GM19043 (cell line): ENCODE data around the gene ORC3.
A peak's percentile ranks its signal among the peaks of the same experiment; 100 is the strongest.

Experiments used
- ATAC-seq: cut with Tn5 transposase; IDR thresholded peaks from one replicate; pipeline ENCODE4 v1.9.1; 2021; ENCODE audit warnings: low read depth; ENCODE audit not compliant: unreplicated experiment

ORC3 gene

DNA sequence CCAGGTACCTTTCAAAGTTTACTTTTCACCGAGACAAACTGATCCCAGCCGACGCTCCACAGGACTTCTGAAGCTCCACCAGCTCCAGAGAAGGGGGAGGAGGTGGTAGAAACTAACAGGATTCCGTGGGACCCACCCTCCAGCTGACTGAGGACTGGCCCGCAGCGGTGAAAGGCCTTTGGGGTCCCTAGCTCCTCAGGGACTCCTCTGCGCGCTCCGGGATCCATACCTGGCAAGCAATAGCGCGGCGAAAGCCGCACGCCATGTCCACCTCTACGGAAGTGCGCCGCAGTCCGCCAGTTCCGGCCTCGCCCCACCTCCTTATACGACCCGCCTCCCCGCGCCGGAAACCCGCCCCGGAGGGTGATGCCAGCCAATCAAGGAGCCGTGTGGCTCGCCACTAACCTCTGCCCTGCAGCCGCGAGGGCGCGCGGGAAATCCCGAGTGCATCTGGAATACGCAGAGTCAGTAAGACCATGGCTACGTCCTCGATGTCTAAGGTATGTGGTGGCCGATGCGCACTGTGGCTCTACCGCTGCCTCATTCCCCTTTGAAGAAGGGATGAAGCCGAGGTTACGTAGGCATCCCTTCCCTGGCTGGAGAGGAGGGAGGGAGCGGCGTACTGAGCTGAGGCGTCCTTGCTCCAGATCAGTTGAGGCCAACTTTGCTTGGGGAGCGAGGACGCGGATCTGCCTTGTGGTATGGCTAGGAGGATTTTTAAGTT lies at the start of gene ORC3, which contains the start of gene RARS2:
Gene ORC3 (plus strand): TSS at position 443 of the 724 bp plus-strand sequence. CDS start 34 bp downstream, at position 477.
Gene RARS2 (minus strand): TSS at position 295 of the 724 bp plus-strand sequence. CDS start 30 bp downstream, at position 265.
- ATAC-seq, result peak; percentile 100

DNA sequence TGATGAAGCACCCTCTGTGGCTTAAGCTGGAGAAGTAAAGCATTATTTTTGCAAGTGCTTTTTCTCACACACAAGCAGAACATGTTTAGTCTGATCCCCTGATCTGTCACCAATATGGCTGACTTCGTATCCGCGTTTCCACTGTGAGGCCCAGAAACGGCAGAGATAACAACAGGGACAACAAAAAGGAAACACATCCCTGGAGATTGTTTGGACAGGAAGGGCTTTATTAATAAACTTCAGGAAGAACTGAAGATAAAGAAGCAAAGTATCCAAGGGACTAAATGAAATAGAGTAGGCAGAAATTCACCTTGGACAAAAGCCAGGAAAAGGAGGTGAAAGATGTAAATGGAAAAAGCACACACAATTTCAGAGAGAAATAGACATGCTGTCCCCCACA lies 49.4 kb upstream of the ORC3 start:
- ATAC-seq, result no peak

DNA sequence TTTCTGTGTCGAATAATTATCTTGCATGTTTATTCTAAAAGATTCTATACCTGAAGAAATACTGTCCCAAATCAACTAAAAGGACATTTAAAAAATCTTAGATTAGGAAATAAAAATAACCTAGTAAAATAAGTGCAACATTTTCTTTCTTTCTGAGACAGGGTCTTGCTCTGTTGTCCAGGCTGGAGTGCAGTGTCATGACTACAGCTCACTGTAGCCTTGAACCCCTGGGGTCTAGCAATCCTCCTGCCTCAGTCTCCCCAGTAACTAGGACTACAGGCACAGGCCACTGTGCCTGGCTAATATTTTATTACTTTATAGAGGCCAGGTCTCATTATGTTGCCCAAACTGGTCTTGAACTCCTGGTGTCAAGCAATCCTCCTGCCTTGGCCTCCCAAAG lies 48.9 kb upstream of the ORC3 start:
- no peak for ATAC-seq

DNA sequence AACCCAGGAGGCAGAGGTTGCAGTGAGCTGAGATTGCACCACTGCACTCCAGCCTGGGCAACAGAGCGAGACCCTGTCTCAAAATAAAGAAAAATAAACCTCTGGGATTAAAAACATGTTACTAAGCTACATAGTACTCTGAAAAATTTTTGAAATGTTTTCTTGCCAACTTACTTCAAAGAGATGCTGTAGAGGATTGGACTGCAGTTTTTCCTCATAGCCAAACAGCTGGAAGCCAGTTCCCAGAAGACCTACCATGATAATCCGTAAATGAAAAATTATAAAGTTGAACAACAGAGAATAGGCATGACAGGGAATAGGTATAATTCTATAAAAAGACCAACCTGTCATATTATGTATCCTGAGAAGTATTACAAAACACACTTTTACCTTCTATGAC lies 48.2 kb upstream of the ORC3 start:
- no peak for ATAC-seq

DNA sequence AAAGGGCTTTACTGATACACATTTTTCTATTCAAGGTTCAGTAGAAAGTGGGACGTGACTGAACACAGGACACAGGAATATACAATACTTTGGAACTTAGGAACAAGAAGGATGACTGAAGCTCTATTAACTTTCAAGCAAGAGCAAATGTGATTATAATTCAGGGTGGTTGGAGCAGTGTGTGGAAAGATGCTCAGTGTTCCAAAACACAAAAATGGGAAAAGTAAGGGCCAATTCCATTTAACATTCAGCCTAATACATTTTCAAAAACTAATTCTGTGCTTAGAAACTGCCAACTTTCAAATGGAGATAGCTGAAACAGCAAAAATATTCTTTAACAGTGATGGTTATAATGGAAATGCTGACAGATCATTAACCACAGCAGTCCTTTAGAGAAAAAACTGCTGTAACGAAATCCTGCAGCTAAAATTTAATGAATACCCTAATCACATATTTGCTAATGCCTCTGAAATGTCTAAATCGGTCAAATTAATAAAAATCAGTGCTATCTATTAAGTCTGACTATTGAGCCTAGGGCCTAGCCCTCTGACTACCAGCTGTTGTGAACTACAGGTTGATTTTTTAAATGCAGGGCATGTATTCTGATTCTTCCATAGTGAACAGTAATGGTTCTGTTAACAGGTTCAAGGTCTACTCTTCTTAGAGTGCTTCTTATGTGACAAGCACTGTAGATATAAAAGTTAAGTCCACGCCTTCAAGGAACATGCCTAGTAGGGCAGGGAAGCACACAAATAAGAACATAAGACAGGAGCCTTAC lies 46.0 kb upstream of the ORC3 start:
- ATAC-seq, result no peak

DNA sequence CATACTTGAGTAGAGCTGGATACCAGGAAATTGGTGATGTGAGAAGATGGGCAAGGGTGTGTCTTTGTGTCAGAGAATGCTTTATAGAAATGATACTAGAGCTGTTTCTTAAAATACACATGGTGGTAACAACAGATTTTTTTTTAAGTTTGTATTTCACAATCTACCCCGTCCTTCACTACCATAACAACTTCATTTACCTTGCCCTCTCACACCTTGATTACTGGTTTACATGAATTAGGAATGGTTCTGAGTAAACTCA lies 45.5 kb upstream of the ORC3 start:
- ATAC-seq, result no peak

DNA sequence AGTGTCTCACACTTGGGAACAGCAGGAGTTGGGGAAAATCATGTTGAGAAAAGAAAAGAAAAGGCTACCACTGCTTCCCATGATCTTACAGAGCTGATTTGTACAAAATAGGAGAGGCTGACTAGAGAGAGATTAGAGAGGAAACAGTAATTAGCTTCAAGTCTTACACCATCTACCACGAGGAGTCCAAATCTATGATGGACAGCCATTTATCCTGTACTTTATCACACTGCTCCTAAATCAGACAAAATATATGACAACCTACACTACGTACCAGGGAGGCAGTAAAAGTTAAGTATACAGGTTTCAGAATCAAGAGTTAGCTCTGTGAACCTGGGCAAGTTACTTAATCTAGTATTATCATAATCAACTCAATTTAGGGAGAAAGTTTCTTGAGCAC lies 38.1 kb upstream of the ORC3 start:
- ATAC-seq, result no peak

DNA sequence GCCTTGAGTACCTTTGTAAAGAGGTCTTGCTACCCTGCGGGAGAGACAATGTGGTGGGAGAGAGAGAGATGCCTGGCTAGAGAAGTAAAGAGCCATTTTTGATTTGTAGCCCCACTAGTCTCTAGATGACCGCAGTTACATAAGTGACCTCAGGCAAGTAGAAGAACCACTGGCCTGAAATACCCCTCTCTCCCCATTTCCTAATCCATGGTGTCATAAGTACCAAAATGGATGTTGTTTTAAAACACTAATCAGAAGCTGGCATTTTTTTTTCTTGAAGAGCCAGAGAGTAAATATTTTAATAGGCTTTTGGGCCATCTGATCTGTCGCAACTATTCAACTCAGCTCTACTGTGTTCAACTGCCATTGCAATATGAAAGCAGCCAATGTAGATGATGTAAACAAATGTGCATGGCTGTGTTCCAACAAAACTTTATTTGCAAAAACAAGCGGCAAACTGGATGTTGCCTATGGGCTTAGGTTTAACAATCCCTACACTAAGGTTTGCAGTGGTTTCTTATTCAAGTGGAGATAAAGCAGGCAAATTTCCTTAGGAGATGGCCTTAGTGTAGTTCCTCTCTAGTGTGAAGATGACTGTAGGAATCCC lies 36.7 kb upstream of the ORC3 start:
- no peak for ATAC-seq

DNA sequence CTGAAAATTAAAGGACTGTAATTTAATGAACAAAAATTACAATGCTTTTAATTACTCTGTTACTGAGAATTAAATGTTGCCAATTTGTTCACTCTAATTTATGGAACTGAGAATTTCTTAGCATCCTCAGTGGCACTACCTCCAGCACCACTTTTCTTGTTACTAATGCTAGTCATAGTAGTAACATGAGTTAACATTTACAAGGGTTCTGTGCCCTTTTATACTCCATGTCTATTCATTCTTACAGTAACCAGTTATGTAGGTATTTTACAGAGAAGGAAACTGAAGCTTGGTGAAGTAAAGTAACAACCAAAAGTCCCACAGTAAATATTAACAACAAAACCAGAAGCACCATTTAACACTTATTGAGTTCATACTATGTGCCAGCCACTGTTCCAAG lies 34.4 kb upstream of the ORC3 start:
- no peak for ATAC-seq

DNA sequence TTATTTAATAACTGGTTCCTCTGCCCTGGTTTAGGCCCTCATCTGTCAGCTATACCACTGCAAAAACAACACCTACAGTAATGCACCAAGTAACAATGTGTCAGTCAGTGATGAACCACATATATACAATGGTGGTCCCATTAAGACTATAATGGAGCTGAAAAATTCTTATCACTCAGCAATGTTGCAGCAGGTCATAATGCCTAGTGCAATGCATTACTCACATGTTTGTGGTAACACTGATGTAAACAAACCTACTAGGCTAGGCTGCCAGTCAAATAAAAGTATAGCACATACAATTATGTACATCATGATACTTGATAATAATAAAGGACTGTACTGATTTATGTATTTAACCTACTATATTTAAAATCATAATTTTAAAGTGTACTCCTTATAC lies 31.5 kb upstream of the ORC3 start:
- ATAC-seq, result no peak

DNA sequence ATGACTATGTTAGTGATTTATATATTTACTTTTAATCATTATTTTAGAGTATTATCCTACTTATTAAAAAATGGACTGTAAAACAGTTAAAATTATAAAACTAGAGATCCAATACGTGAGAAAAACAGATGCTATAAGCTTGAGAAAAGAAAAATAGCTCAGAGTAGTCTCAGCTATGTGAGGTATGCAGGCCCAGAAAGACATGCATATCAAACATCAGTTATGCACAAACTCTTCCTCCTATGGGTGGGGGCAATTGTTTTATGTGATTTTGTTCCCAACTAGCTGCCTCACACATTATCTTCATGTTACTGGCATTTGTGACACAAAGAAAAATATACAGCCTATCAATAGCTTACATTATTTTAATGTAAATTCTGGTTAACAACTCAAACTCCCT lies 28.9 kb upstream of the ORC3 start:
- no peak for ATAC-seq

DNA sequence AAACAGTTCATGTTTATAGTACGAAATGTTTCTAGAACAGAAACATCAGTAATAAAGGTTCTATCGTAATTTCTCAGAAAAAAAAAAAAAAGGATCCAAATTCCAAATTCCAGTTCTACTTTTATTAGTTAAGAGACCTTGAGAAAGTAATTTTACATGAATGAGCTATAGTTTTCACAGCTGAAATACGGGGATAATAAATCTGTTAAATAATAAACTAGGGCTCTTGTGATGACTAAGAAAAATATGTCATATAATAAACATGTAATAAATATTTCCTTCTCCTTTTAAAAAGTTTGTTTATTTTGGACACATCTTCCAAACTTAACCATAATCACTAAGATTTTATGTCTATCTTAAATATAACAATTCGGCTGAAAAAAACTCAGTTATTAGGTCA lies 17.9 kb upstream of the ORC3 start:
- no peak for ATAC-seq

DNA sequence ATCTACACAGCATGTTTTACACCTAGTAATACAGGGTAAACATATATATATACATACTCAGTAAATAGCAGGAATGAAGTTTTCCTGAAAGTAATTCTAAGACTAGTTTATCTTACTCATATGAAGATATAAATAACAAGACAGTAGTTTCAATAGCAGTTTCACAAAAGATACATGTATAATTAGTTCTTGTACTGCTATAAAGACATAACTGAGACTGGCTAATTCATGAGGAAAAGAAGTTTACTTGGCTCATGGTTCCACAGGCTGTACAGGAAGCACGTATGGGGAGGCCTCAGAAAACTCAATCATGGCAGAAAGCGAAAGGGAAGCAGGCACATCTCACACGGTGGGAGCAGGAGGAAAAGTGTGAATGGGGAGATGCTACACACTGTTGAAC lies 17.1 kb upstream of the ORC3 start:
- ATAC-seq, result no peak

DNA sequence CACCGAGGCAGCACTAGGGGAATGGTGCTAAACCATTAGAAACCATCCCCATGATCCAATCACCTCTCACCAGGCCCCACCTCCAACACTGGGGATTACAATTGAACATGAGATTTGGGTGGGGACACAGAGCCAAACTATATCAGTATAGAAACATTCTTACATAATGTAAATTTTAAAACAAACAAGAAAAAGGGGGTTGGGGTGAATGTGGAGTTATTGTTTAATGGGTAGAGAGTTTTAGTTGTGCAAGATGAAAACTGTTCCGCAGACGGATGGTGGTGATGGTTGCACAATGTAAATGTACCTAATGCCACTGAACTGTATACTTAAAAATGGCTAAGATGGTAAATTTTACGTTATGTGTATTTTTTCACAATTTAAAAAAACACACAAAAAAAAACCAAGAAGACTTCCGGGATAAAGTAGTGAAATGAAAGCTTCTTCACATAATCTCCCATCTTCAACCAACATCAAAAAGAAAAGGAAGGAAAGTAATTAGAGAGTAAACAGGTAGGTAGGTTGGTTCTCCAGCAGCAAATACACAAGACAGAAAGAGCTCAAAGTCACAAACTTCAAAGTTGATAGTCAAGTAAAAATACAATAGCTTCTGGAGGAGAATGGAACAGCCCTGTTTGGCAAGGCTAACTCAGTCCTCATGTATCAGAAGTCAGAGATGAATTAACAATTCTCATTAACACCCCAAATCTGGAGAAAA lies 16.5 kb upstream of the ORC3 start:
- no peak for ATAC-seq

DNA sequence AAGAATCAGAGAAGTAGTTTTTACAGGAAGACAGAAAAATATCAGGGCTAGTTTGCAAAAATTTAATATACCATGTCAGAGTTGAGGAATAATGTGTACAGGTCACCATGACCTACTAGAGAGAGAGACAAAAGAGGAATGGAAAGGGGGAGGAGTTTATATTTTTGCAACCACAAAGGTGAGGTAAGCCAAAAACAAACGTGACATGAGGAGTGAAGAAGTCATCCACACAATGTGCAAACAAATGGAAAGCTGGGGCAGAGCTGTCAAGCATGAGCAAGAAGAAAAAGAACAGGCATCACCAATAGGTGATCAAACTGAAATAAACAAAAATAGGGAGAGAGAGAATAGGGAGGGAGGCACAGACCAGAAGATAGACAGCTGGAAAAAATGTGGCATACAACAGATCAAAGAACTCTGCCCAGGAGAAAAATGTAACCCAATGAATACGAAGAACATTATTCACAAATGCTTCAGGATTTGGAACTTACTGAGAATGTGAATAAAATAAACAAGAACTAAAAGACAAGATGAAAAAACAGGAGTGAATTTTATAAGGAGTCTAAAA lies 15.6 kb upstream of the ORC3 start:
- no peak for ATAC-seq

DNA sequence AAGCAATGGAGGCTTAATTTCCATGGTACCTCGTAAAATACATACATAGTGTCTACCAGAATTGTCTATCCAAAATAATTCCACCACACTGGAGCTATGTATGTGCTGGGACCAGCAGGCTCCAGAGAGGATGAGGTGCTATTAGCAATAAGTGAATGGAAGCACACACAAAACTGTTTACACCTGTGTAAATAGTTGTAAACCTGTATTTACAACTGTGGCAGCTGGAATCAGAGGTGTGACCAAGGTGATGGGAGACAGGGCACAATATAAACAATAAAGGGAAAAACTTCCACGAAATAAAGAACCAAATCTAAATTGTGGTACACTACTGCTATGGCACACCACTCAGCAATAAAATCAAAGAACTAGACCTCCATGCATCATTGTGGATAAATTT lies 14.5 kb upstream of the ORC3 start:
- ATAC-seq, result no peak

DNA sequence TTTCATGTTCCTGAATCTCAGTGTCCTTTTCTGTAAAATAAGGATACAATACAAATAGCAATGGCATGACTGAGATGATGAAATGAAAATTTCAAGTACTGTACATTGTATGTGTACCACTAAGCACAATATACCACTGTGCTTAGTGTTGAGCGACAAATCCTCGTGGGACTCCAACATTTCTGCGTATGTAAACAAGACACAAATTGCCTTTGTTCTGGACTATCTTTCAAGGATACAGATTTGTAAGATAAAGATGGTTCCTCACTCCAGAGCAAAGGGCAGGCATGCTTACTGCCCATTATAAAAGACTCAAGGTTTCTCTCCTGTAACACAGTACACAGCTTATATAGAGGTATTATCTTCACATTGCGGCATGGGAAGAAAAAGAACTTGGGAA lies 6.1 kb upstream of the ORC3 start:
- no peak for ATAC-seq

DNA sequence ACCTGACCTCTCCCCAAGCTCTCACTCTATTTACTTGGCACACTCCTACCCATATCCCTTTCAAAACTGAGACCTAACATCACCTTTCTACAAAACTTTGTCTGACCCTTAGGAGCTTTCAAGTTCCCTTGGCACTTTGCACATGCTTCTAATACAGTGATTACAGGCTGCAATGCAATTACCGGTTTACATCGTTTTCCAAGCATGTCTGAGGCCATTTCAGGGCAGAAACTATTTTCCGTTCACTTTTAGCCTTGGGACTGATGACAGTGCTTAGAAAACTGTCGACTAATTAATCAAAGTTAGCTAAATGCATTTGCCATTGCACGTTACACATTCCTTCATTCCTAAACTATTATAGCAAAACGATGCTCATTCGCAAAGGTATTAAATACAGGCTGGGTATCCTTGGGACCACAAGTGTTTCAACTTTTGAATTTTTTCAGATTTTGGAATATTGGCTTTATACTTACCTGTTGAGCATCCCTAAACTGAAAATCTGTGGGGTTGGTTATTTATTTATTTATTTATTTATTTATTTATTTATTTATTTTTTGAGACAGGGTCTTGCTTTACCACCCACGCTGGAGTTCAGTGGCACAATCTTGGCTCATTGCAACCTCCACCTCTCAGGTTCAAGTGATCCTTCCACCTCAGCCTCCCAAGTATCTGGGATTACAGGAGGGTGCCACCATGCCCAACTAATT lies 3.4 kb upstream of the ORC3 start:
- ATAC-seq, result no peak

DNA sequence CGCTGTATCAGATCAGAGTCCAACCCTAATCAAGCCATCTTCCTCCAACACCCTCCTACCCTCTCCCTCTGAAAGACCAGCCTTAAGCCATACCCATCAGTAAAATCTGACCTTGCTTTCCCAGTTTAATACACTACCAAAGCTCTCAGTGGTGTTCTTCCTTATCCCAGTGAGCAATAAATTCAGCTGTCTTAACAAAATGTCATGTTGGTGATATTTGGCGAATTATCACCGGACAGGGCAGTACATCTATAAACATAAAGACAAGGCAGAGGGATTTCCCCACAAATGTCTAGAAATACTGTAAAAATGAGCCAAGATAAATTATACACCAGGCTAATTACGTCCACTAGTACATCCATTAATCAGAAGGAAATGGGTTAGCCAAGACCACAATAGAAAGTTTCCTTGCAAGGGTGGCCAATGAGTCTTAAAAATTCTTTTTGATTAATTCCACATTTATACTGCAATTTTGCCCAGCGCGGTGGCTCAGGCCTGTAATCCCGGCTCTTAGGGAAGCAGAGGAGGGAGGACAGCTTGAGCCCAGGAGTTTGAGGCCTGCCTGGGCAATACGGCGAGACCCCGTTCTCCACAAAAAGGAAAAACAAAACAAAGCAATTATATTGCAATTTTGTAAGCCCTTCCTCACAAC lies 1.1 kb upstream of the ORC3 start:
- no peak for ATAC-seq

DNA sequence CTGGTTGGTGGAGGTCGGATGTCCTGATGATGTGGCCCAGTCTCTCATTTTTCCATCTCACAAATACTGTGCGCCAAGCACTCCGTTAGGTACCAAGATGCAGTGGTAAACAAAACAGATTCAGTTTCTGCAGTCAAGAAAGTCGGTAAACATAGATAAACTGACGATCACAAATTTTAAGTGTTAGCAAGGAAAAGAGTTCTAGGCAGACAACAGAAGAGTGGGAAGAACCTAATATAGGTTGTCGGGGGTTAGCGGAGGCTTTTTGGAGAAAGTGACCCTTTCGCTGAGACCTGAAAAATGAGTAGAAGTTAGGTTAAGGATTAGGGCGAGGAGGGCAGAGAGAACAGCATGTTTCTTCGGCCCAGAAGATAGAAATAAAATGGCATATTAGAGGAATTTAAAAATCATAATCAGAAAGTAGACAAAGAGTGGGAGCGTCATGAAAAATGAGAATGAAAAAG lies 514 bp downstream of the ORC3 start:
- ATAC-seq, result no peak
